ENCODE measurements around the gene LY6G5B. TPM values are rescaled to one million over a fixed set of nuclear protein-coding genes. Genes with fewer than 3 reads are reported as not detected.

LY6G5B gene
- total RNA-seq, 2 experiments from 2014 or later, result 27.0 to 28.0 TPM

DNA sequence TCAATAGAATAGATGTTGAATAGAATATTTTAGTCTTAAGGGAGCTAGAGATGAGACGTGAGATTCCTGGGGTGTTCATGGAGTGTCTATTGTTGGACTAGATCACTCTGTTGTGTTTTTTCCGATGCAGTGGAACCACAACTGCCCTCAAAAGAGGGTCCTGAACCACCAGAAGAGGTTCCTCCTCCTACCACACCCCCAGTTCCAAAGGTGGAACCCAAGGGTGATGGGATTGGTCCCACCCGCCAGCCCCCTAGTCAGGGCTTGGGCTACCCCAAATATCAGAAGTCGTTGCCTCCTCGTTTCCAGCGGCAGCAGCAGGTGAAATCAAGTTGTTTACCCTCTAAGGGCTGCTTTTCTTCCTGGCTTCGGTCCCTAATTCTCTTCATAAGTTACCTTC is 40.8 kb upstream of the LY6G5B start:
- DNase-seq (no peak), ATAC-seq (ENCODE audit: poor library complexity) (no peak)
- TF ChIP-seq, protein P1, sequence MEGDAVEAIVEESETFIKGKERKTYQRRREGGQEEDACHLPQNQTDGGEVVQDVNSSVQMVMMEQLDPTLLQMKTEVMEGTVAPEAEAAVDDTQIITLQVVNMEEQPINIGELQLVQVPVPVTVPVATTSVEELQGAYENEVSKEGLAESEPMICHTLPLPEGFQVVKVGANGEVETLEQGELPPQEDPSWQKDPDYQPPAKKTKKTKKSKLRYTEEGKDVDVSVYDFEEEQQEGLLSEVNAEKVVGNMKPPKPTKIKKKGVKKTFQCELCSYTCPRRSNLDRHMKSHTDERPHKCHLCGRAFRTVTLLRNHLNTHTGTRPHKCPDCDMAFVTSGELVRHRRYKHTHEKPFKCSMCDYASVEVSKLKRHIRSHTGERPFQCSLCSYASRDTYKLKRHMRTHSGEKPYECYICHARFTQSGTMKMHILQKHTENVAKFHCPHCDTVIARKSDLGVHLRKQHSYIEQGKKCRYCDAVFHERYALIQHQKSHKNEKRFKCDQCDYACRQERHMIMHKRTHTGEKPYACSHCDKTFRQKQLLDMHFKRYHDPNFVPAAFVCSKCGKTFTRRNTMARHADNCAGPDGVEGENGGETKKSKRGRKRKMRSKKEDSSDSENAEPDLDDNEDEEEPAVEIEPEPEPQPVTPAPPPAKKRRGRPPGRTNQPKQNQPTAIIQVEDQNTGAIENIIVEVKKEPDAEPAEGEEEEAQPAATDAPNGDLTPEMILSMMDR (IDR thresholded peaks at IDR 0.05), result no peak
- CTCF ChIA-PET, result interaction anchor here (0.6 kb wide), 1 partner anchor 77 kb away, joined by 4 read pairs; no protein-coding TSS in a partner anchor
- no peak overlapping the region for H3K27ac ChIP-seq (ENCODE audit: low read depth in 1 of 2, low read length in 2 of 2)
- no peak overlapping the region for H3K4me3 Mint-ChIP-seq
- H3K27me3 ChIP-seq (ENCODE audit: control insufficient read depth in 1 of 2, insufficient read depth in 2 of 2, low read length in 2 of 2), result no peaks in the 10 kb centered on the region
- POLR2A ChIA-PET, result interaction anchor here (2.1 kb wide), 1 partner anchor 23 kb away, joined by 6 read pairs; the partner anchor contains the start of gene BAG6
- H3K36me3 ChIP-seq (ENCODE audit: insufficient read depth, low read length), result peaks cover 100% of the 10 kb centered on the region
- H3K27ac Mint-ChIP-seq, result no peak overlapping the region
- no peaks in the 10 kb centered on the region for H3K27me3 Mint-ChIP-seq
- intact Hi-C loops (cut with DNase I, micrococcal nuclease), result no loop called here
- H3K4me1 ChIP-seq (ENCODE audit: insufficient read depth, low read length), result peaks cover 2% of the 10 kb centered on the region
- H3K36me3 Mint-ChIP-seq (ENCODE audit: low read depth), result peaks cover 97% of the 10 kb centered on the region
- no peaks in the 10 kb centered on the region for H3K4me1 Mint-ChIP-seq (ENCODE audit: low read depth)
- H3K9me3 ChIP-seq (ENCODE audit: control insufficient read depth in 1 of 2, insufficient read depth in 1 of 2, low read length in 2 of 2), result no peaks in the 10 kb centered on the region
- H3K4me3 ChIP-seq (ENCODE audit: low read length), result no peak overlapping the region
- no peaks in the 10 kb centered on the region for H3K9me3 Mint-ChIP-seq

DNA sequence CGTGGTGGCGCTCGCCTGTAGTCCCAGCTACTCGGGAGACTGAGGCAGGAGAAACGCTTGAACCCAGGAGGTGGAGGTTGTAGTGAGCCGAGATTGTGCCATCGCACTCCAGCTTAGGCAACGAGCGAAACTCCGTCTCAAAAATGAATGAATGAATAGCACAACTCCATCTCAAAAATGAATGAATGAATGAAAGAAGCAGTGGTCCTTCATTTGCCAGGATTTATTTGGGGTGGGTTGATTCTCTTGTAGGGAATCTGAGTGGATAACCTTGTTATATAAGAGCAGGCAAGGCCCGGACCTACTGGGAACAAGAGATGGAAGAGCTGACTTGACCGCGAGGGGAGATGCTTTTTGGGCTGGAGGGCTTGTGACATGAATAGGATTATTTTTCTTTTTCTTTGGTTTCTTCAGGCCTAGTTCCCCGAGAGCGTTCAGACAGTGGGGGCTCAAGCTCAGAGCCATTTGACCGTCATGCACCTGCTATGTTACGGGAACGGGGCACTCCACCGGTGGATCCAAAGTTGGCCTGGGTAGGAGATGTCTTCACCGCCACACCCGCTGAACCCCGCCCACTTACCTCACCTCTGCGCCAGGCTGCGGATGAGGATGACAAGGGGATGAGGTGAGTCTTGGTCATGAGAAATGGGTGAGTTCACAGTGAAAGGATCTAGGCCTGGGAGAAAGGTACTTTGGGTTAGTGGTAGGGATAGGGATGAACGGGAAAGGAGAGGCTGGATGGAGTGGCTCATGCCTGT is 39.4 kb upstream of the LY6G5B start:
- ChIA-PET POLR2A (interaction anchor here (2.1 kb wide), 1 partner anchor 22 kb away, joined by 6 read pairs; the partner anchor contains the start of gene BAG6), CTCF (no interaction called here)
- ATAC-seq (ENCODE audit: poor library complexity) (no peak), DNase-seq (no peak)
- Mint-ChIP-seq H3K36me3 (ENCODE audit: low read depth) (peaks cover 99% of the 10 kb centered on the region), H3K4me1 (ENCODE audit: low read depth) (no peaks in the 10 kb centered on the region), H3K27me3 (no peaks in the 10 kb centered on the region), H3K4me3 (no peak overlapping the region), H3K27ac (no peak overlapping the region), H3K9me3 (no peaks in the 10 kb centered on the region)
- Histone ChIP-seq H3K4me3 (ENCODE audit: low read length) (no peak overlapping the region), H3K27ac (ENCODE audit: low read depth in 1 of 2, low read length in 2 of 2) (no peak overlapping the region), H3K9me3 (ENCODE audit: control insufficient read depth in 1 of 2, insufficient read depth in 1 of 2, low read length in 2 of 2) (no peaks in the 10 kb centered on the region), H3K27me3 (ENCODE audit: control insufficient read depth in 1 of 2, insufficient read depth in 2 of 2, low read length in 2 of 2) (no peaks in the 10 kb centered on the region), H3K4me1 (ENCODE audit: insufficient read depth, low read length) (peaks cover 2% of the 10 kb centered on the region), H3K36me3 (ENCODE audit: insufficient read depth, low read length) (peaks cover 100% of the 10 kb centered on the region)
- TF ChIP-seq, protein P1 (IDR thresholded peaks at IDR 0.05), result no peak
- intact Hi-C loops (cut with DNase I, micrococcal nuclease), result no loop called here

DNA sequence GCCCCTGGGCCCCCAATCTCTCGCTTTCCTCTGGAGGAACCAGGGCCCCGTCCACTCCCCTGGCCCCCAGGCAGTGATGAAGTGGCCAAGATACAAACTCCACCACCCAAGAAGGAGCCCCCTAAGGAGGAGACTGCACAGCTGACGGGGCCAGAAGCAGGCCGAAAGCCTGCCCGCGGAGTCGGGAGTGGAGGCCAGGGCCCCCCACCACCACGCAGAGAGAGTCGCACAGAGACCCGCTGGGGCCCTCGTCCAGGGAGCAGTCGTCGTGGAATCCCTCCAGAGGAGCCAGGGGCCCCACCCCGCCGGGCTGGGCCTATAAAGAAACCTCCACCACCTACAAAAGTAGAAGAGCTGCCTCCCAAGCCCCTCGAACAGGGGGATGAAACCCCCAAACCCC is 38.6 kb upstream of the LY6G5B start:
- DNase-seq (no peak), ATAC-seq (ENCODE audit: poor library complexity) (no peak)
- POLR2A ChIA-PET, result no interaction called here
- no peaks in the 10 kb centered on the region for H3K27me3 ChIP-seq (ENCODE audit: control insufficient read depth in 1 of 2, insufficient read depth in 2 of 2, low read length in 2 of 2)
- Mint-ChIP-seq H3K27ac (no peak overlapping the region), H3K36me3 (ENCODE audit: low read depth) (peaks cover 99% of the 10 kb centered on the region), H3K27me3 (no peaks in the 10 kb centered on the region), H3K4me3 (no peak overlapping the region), H3K4me1 (ENCODE audit: low read depth) (no peaks in the 10 kb centered on the region), H3K9me3 (no peaks in the 10 kb centered on the region)
- H3K4me1 ChIP-seq (ENCODE audit: insufficient read depth, low read length), result peaks cover 2% of the 10 kb centered on the region
- H3K9me3 ChIP-seq (ENCODE audit: control insufficient read depth in 1 of 2, insufficient read depth in 1 of 2, low read length in 2 of 2), result no peaks in the 10 kb centered on the region
- CTCF ChIA-PET, result no interaction called here
- no peak overlapping the region for H3K27ac ChIP-seq (ENCODE audit: low read depth in 1 of 2, low read length in 2 of 2)
- peaks cover 100% of the 10 kb centered on the region for H3K36me3 ChIP-seq (ENCODE audit: insufficient read depth, low read length)
- TF ChIP-seq, protein P1 (IDR thresholded peaks at IDR 0.05), result no peak
- intact Hi-C loops (cut with DNase I, micrococcal nuclease), result no loop called here
- H3K4me3 ChIP-seq (ENCODE audit: low read length), result no peak overlapping the region
